ENCODE data around the gene GGTLC2.

DNA sequence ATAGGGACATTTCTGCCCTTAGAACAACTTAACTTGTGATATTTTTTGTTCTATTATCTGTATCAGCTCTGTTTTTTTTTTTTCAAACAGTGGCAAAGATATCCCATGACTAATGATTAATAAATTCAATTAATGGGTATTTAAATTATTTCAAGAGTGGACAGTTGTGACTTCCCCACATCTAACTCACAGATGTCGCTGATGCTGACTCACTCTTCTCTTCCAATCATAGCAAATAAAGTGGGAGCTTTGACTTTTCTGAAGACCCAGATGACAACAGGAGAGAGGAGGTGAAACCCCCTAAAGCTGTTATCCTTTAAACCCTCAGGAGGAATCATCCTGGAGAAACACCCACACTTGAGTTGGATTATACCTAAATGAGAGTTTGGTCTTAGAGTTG, 27.1 kb downstream of the GGTLC2 start:
- TF ChIP-seq BHLHE40 (IDR thresholded peaks at IDR 0.05; ENCODE audit: borderline replicate concordance) (no peak), ZNF384 (IDR thresholded peaks at IDR 0.05) (no peak), FOXK2 (IDR thresholded peaks at IDR 0.05) (no peak), ARNT (IDR thresholded peaks at IDR 0.05) (no peak), HDGF (IDR thresholded peaks at IDR 0.05; ENCODE audit: borderline replicate concordance) (no peak), SP1 (IDR thresholded peaks at IDR 0.05) (no peak), SUZ12 (IDR thresholded peaks at IDR 0.05) (no peak), FOXM1 (IDR thresholded peaks at IDR 0.05; ENCODE audit: borderline replicate concordance) (no peak), ELF4 (IDR thresholded peaks at IDR 0.05) (no peak), TARDBP (IDR thresholded peaks at IDR 0.05) (no peak), PKNOX1 (IDR thresholded peaks at IDR 0.05) (no peak), FOXA1 (IDR thresholded peaks at IDR 0.05) (no peak), NFRKB (IDR thresholded peaks at IDR 0.05) (no peak)

All from HEK293T (cell line).